ENCODE results near the gene ITSN2. TPM values are rescaled to one million over a fixed set of nuclear protein-coding genes. Genes with fewer than 3 reads are reported as not detected.

The ITSN2 gene
- total and polyA plus RNA-seq, 2 of the 8 experiments (the other 6 are each of a cell fraction or from before 2014, with no cell fraction given) = 9.3 to 17.0 TPM

DNA sequence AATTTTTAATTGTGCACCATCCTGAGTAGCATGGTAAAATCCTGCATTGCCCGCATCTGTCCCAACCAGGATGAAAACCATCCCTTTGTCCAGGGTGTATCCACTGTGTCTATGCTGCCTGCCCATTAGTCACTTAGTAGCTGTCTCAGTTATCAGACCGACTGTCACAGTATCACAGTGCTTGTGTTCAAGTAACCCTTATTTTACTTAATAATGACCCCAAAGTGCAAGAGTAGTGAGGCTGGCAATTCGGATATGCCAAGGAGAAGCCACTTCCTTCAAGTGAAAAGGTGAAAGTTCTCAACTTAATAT, 8.8 kb downstream of the ITSN2 start (continued):
- TF ChIP-seq ATF2 (IDR thresholded peaks at IDR 0.05; ENCODE audit: low read length) = no peak
- no peak for TF ChIP-seq SAP30 (IDR thresholded peaks at IDR 0.05; ENCODE audit: insufficient read depth, insufficient replicate concordance, low read length)
- no peak for TF ChIP-seq ZNF274 (IDR thresholded peaks at IDR 0.05; ENCODE audit: borderline replicate concordance, extremely low read depth, low read length)
- TF ChIP-seq RFX5 (IDR thresholded peaks at IDR 0.05; ENCODE audit: borderline replicate concordance, low read depth, low read length) = no peak
- TF ChIP-seq TBP (IDR thresholded peaks at IDR 0.05; ENCODE audit: low read depth, low read length) = no peak
- TF ChIP-seq SP1 (IDR thresholded peaks at IDR 0.05; ENCODE audit: low read depth, low read length) = no peak
- TF ChIP-seq POLR2A (IDR thresholded peaks at IDR 0.05; ENCODE audit: control extremely low read depth in 1 of 2, low read depth in 2 of 2, low read length in 2 of 2) = no peak
- no peak for TF ChIP-seq SUZ12 (IDR thresholded peaks at IDR 0.05; ENCODE audit: low read length)
- TF ChIP-seq NANOG (IDR thresholded peaks at IDR 0.05; ENCODE audit: insufficient read depth, low read depth, low read length, poor library complexity, severe bottlenecking) = no peak
- TF ChIP-seq GABPA (IDR thresholded peaks at IDR 0.05; ENCODE audit: borderline replicate concordance, insufficient read depth, low read length) = no peak
- TF ChIP-seq BACH1 (IDR thresholded peaks at IDR 0.05; ENCODE audit: low read length) = no peak
- TF ChIP-seq KDM4A (IDR thresholded peaks at IDR 0.05; ENCODE audit: low read depth, low read length, severe bottlenecking) = no peak
- no peak for TF ChIP-seq CHD2 (IDR thresholded peaks at IDR 0.05; ENCODE audit: low read length)
- TF ChIP-seq, protein P1, sequence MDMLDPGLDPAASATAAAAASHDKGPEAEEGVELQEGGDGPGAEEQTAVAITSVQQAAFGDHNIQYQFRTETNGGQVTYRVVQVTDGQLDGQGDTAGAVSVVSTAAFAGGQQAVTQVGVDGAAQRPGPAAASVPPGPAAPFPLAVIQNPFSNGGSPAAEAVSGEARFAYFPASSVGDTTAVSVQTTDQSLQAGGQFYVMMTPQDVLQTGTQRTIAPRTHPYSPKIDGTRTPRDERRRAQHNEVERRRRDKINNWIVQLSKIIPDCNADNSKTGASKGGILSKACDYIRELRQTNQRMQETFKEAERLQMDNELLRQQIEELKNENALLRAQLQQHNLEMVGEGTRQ (IDR thresholded peaks at IDR 0.05; ENCODE audit: low read length) = no peak
- no peak for TF ChIP-seq TCF12 (IDR thresholded peaks at IDR 0.05; ENCODE audit: low read depth, low read length)
- TF ChIP-seq, protein P2, sequence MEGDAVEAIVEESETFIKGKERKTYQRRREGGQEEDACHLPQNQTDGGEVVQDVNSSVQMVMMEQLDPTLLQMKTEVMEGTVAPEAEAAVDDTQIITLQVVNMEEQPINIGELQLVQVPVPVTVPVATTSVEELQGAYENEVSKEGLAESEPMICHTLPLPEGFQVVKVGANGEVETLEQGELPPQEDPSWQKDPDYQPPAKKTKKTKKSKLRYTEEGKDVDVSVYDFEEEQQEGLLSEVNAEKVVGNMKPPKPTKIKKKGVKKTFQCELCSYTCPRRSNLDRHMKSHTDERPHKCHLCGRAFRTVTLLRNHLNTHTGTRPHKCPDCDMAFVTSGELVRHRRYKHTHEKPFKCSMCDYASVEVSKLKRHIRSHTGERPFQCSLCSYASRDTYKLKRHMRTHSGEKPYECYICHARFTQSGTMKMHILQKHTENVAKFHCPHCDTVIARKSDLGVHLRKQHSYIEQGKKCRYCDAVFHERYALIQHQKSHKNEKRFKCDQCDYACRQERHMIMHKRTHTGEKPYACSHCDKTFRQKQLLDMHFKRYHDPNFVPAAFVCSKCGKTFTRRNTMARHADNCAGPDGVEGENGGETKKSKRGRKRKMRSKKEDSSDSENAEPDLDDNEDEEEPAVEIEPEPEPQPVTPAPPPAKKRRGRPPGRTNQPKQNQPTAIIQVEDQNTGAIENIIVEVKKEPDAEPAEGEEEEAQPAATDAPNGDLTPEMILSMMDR (IDR thresholded peaks at IDR 0.05; ENCODE audit: control extremely low read depth in 1 of 3, insufficient read depth in 1 of 3, low read depth in 1 of 3, low read length in 3 of 3) = no peak
- no peak for TF ChIP-seq JUN (IDR thresholded peaks at IDR 0.05; ENCODE audit: low read depth, low read length)

Measured in H1 (cell line).